ENCODE measurements around the gene DPEP2NB.

DPEP2NB gene

GRCh38 chr16:67965668-67966548 is 49.8 kb downstream of the DPEP2NB start:
- no peak for FAIRE-seq
- DNase-seq (ENCODE audit: extremely low spot score, insufficient read length, low read depth) = no peak

- FAIRE-seq = no peak
- no peak for DNase-seq (ENCODE audit: extremely low spot score, insufficient read length, low read depth)
Measured at GRCh38 chr16:67964477-67965131, 51.1 kb downstream of the DPEP2NB start.

- DNase-seq (ENCODE audit: extremely low spot score, insufficient read length, low read depth) (no peak), FAIRE-seq (no peak)
Measured at GRCh38 chr16:67963662-67964321, 51.9 kb downstream of the DPEP2NB start.
